GM23338 (cell line): ENCODE results near the gene BCAS3. TPM values are rescaled to one million over a fixed set of nuclear protein-coding genes. Genes with fewer than 3 reads are reported as not detected.
A peak's percentile ranks its signal among the peaks of the same experiment; 100 is the strongest.

Source experiments
- ATAC-seq: fragments of 200-7000 bp; cut with Tn5 transposase; 3 replicates; pipeline ENCODE4 v1.9.1; 2020
- DNase-seq: peaks from one replicate; pipeline ENCODE4 v3.0.0-alpha.2; 2015; ENCODE audit warnings: low spot score
- H2AFZ ChIP-seq: fragments of 200-600 bp; sonication (generic); 2 replicates; pipeline ENCODE4 v1.8.0; 2016; ENCODE audit warnings: antibody characterized with exemption, mild to moderate bottlenecking, moderate library complexity
- H3F3A ChIP-seq: fragments of 200-600 bp; sonication (generic); replicated peaks from 2 replicates; pipeline ENCODE4 v1.8.0; 2017; ENCODE audit warnings: antibody characterized with exemption, mixed run types, low read depth
- H3K27ac ChIP-seq: fragments of 200-600 bp; sonication (generic); 2 replicates; pipeline ENCODE4 v1.6.1; 2016; ENCODE audit warnings: low read depth
- H3K27me3 ChIP-seq: fragments of 200-600 bp; sonication (generic); 2 replicates; pipeline ENCODE4 v1.8.0; 2016; ENCODE audit warnings: mild to moderate bottlenecking, mixed run types, moderate library complexity; ENCODE audit not compliant: insufficient read depth
- H3K36me3 ChIP-seq: fragments of 200-600 bp; sonication (generic); 2 replicates; pipeline ENCODE4 v1.8.0; 2016; ENCODE audit warnings: mild to moderate bottlenecking; ENCODE audit not compliant: insufficient read depth
- H3K4me1 ChIP-seq: fragments of 200-600 bp; sonication (generic); 2 replicates; pipeline ENCODE4 v1.8.0; 2016; ENCODE audit warnings: mild to moderate bottlenecking, moderate library complexity; ENCODE audit not compliant: insufficient read depth
- H3K4me2 ChIP-seq: fragments of 200-600 bp; sonication (generic); 2 replicates; pipeline ENCODE4 v1.7.1; 2017; ENCODE audit warnings: mixed run types
- H3K4me3 ChIP-seq: fragments of 200-600 bp; sonication (generic); 2 replicates; pipeline ENCODE4 v1.6.1; 2016; ENCODE audit warnings: mixed run types
- H3K79me2 ChIP-seq: fragments of 200-600 bp; sonication (generic); replicated peaks from 2 replicates; pipeline ENCODE4 v1.8.0; 2017; ENCODE audit warnings: mild to moderate bottlenecking; ENCODE audit not compliant: insufficient read depth
- H3K9me2 ChIP-seq: fragments of 200-600 bp; sonication (generic); 2 replicates; pipeline ENCODE4 v1.8.0; 2017; ENCODE audit not compliant: insufficient read depth
- H4K20me1 ChIP-seq: fragments of 200-600 bp; sonication (generic); replicated peaks from 2 replicates; pipeline ENCODE4 v1.8.0; 2017; ENCODE audit warnings: mild to moderate bottlenecking; ENCODE audit not compliant: insufficient read depth
- H3K27ac Mint-ChIP-seq: 2 replicates; pipeline ENCODE4 v1.8.0; 2020; ENCODE audit warnings: inconsistent platforms, mild to moderate bottlenecking, moderate library complexity, mixed read lengths
- H3K27me3 Mint-ChIP-seq: 3 replicates; pipeline ENCODE4 v1.8.0; 2022; ENCODE audit warnings: low read depth, mild to moderate bottlenecking, moderate library complexity, mixed read lengths, inconsistent platforms; ENCODE audit not compliant: insufficient read depth, poor library complexity
- H3K36me3 Mint-ChIP-seq: 3 replicates; pipeline ENCODE4 v1.8.0; 2021; ENCODE audit warnings: low read depth, mild to moderate bottlenecking, inconsistent platforms, moderate library complexity, mixed read lengths
- H3K4me1 Mint-ChIP-seq: 3 replicates; pipeline ENCODE4 v1.8.0; 2020; ENCODE audit warnings: mild to moderate bottlenecking, inconsistent platforms, mixed read lengths
- H3K4me3 Mint-ChIP-seq: 3 replicates; pipeline ENCODE4 v1.8.0; 2021; ENCODE audit warnings: moderate library complexity, mild to moderate bottlenecking, inconsistent platforms, mixed read lengths
- H3K9me3 Mint-ChIP-seq: 3 replicates; pipeline ENCODE4 v1.8.0; 2020; ENCODE audit warnings: moderate library complexity, mild to moderate bottlenecking, inconsistent platforms, mixed read lengths
- CREB1 ChIP-seq: fragments of 250-450 bp; sonication (Bioruptor Pico); IDR thresholded peaks from 2 replicates; pipeline ENCODE4 v1.5.0; 2020; ENCODE audit warnings: low read depth, mild to moderate bottlenecking, moderate library complexity
- CTCF ChIP-seq, 2 experiments: fragments of 200-600 bp in 1 of 2; sonication (generic) in 1 of 2; conservative IDR thresholded peaks; 2 replicates each; pipeline versions ENCODE4 v1.5.1 to v1.6.1; 2016 to 2017; ENCODE audit warnings: antibody characterized with exemption in 2 of 2, low read depth in 2 of 2, mild to moderate bottlenecking in 2 of 2, moderate library complexity in 1 of 2
- ETS1 ChIP-seq: IDR thresholded peaks from 2 replicates; pipeline ENCODE4 v1.6.1; 2016; ENCODE audit warnings: antibody characterized with exemption
- EZH2 ChIP-seq: fragments of 200-600 bp; sonication (generic); IDR thresholded peaks from one replicate; pipeline ENCODE4 v1.8.0; 2017; ENCODE audit warnings: antibody characterized with exemption, mild to moderate bottlenecking, low read depth; ENCODE audit not compliant: unreplicated experiment
- EZH2phosphoT487 ChIP-seq: fragments of 200-600 bp; sonication (generic); IDR thresholded peaks from one replicate; pipeline ENCODE4 v1.8.1; 2018; ENCODE audit warnings: antibody characterized with exemption; ENCODE audit not compliant: unreplicated experiment
- JUNB ChIP-seq: IDR thresholded peaks from one replicate; pipeline ENCODE4 v1.6.1; 2016; ENCODE audit warnings: antibody characterized with exemption; ENCODE audit not compliant: unreplicated experiment
- NANOG ChIP-seq: IDR thresholded peaks from 2 replicates; pipeline ENCODE4 v1.6.1; 2016; ENCODE audit warnings: antibody characterized with exemption, borderline replicate concordance
- POLR2AphosphoS5 ChIP-seq: IDR thresholded peaks from 2 replicates; pipeline ENCODE4 v1.6.1; 2016; ENCODE audit warnings: antibody characterized with exemption, low read depth
- ZNF114 ChIP-seq: fragments of 250-450 bp; sonication (Bioruptor Pico); IDR thresholded peaks from 2 replicates; pipeline ENCODE4 v1.5.0; 2020; ENCODE audit warnings: mild to moderate bottlenecking, moderate library complexity
- ZNF331 ChIP-seq: fragments of 250-450 bp; sonication (Bioruptor Pico); IDR thresholded peaks from 2 replicates; pipeline ENCODE4 v1.5.0; 2020; ENCODE audit warnings: low read depth, mild to moderate bottlenecking, moderate library complexity
- polyA plus RNA-seq: library from polyadenylated mRNA; unstranded; fragments of >200 nt; fragmentation: Nextera tagmentation; extraction: Ambion mirVana; gene quantifications from 2 replicates; pipeline ENCODE4 v1.2.1, GENCODE V29; 2016
- total RNA-seq: library from RNA; depleted of rRNA; stranded (reverse); fragments of >200 nt; shearing (Covaris generic); gene quantifications from 2 replicates; pipeline ENCODE4 v1.2.3, GENCODE V29; 2014

BCAS3 gene
- total and polyA plus RNA-seq, 2 experiments from 2014 or later = 8.2 to 28.0 TPM

- Histone ChIP-seq H3K36me3 (no peaks in the 10 kb centered on the region), H3K4me2 (peak overlapping the region; percentile 75), H2AFZ (no peak overlapping the region), H3F3A (peaks cover 10% of the 10 kb centered on the region; the same call in 1 of the 2 replicates), H3K27ac (no peak overlapping the region), H3K27me3 (peaks cover 97% of the 10 kb centered on the region), H3K4me1 (peaks cover 21% of the 10 kb centered on the region; the same call in 1 of the 2 replicates), H3K79me2 (no peaks in the 10 kb centered on the region), H3K9me2 (no peaks in the 10 kb centered on the region), H3K4me3 (no peak overlapping the region), H4K20me1 (peaks cover 18% of the 10 kb centered on the region; the same call in 1 of the 2 replicates)
- TF ChIP-seq CTCF (conservative IDR thresholded peaks at IDR 0.05; ENCODE audit: low read depth in 2 of 2) = no peak
- no peak for TF ChIP-seq POLR2AphosphoS5
- TF ChIP-seq ZNF114 (CRISPR knock-in tag) = no peak
- no peak for TF ChIP-seq CREB1 (CRISPR knock-in tag)
- TF ChIP-seq NANOG = no peak
- no peak for TF ChIP-seq JUNB
- TF ChIP-seq EZH2phosphoT487 = peak; percentile 27
- no peak for TF ChIP-seq ETS1
- TF ChIP-seq EZH2 = peak; percentile 72
- Mint-ChIP-seq H3K36me3 (no peaks in the 10 kb centered on the region), H3K4me1 (peaks cover 26% of the 10 kb centered on the region), H3K27ac (no peak overlapping the region), H3K27me3 (peaks cover 90% of the 10 kb centered on the region), H3K9me3 (no peaks in the 10 kb centered on the region), H3K4me3 (peak overlapping the region; percentile 58; the same call in 2 of the 3 replicates)
- no peak for DNase-seq
- ATAC-seq = no peak
These were observed 730.7 kb downstream of the BCAS3 start for GRCh38 chr17:61408151-61409041.

GRCh38 chr17:61409301-61410112 is 731.9 kb downstream of the BCAS3 start:
- H3K4me1 ChIP-seq = peaks cover 14% of the 10 kb centered on the region; the same call in 1 of the 2 replicates
- 0 out of 2 replicates have a peak overlapping the region, but pooled peaks have one; percentile 38 for H2AFZ ChIP-seq
- ATAC-seq (peak; percentile 1), DNase-seq (peak; percentile 73)
- H3K4me1 Mint-ChIP-seq = peaks cover 22% of the 10 kb centered on the region
- H3K36me3 ChIP-seq = no peaks in the 10 kb centered on the region
- 0 out of 2 replicates have a peak, but pooled peaks cover 2% of the 10 kb centered on the region for H3F3A ChIP-seq
- H3K27ac Mint-ChIP-seq = no peak overlapping the region
- peak overlapping the region; percentile 75 for H3K4me2 ChIP-seq
- H3K27ac ChIP-seq = no peak overlapping the region
- H3K4me3 Mint-ChIP-seq = peak overlapping the region; percentile 53; the same call in 2 of the 3 replicates
- H3K27me3 ChIP-seq = peaks cover 97% of the 10 kb centered on the region
- H3K27me3 Mint-ChIP-seq = peaks cover 90% of the 10 kb centered on the region
- peak; percentile 91 for TF ChIP-seq EZH2
- TF ChIP-seq ZNF331 (CRISPR knock-in tag) = no peak
- peak in 1 of 2 experiments; percentile 41; a peak in 1 of 4 replicates for TF ChIP-seq CTCF (conservative IDR thresholded peaks at IDR 0.05; ENCODE audit: low read depth in 2 of 2)
- peak overlapping the region; percentile 46; the same call in 1 of the 2 replicates for H3K4me3 ChIP-seq
- no peaks in the 10 kb centered on the region for H3K36me3 Mint-ChIP-seq
- no peaks in the 10 kb centered on the region for H3K79me2 ChIP-seq
- no peaks in the 10 kb centered on the region for H3K9me2 ChIP-seq
- H3K9me3 Mint-ChIP-seq = no peaks in the 10 kb centered on the region
- H4K20me1 ChIP-seq = peaks cover 15% of the 10 kb centered on the region; the same call in 1 of the 2 replicates
